Stomach (tissue), 4 donors: Measurements from ENCODE around the gene PTPRJ.

Experiments used
- CTCF ChIP-seq, 7 experiments: fragments of 450-650 bp in 4 of 7; fragments of 200-600 bp in 3 of 7; sonication (generic) in 3 of 7; IDR thresholded peaks; one replicate each; pipeline ENCODE4 v1.5.1; 2016 to 2019; ENCODE audit warnings: antibody characterized with exemption in 7 of 7, control low read depth in 2 of 7, mild to moderate bottlenecking in 1 of 7
- POLR2AphosphoS5 ChIP-seq, 3 donors: sonication (generic); formaldehyde crosslinking; IDR thresholded peaks; one replicate each; pipeline ENCODE4 v1.6.1; 2016; ENCODE audit warnings: antibody characterized with exemption in 3 of 3

GRCh38 chr11:48043111-48043990 is 63.0 kb downstream of the PTPRJ start:
- TF ChIP-seq CTCF (IDR thresholded peaks at IDR 0.05): no peak
- no peak for TF ChIP-seq POLR2AphosphoS5 (IDR thresholded peaks at IDR 0.05)
